Skin of body (tissue), 2 donors: ENCODE results near the gene FOXD4L3. TPM values are rescaled to one million over a fixed set of nuclear protein-coding genes. Genes with fewer than 3 reads are reported as not detected.
"Not testable (repeated sequence)": the region's sequence is repeated elsewhere in the genome, so short reads cannot be mapped to it uniquely, and the experiment has no call there.

ENCODE experiments used
- DNase-seq: peaks from one replicate; lab custom pipeline; 2025; lab: John Stamatoyannopoulos, UW
- total RNA-seq: library from RNA; depleted of rRNA; stranded (reverse); fragments of >200 nt; gene quantifications from one replicate; pipeline ENCODE4 v1.2.3, GENCODE V29; 2014

The FOXD4L3 gene
- total RNA-seq: not detected

DNA sequence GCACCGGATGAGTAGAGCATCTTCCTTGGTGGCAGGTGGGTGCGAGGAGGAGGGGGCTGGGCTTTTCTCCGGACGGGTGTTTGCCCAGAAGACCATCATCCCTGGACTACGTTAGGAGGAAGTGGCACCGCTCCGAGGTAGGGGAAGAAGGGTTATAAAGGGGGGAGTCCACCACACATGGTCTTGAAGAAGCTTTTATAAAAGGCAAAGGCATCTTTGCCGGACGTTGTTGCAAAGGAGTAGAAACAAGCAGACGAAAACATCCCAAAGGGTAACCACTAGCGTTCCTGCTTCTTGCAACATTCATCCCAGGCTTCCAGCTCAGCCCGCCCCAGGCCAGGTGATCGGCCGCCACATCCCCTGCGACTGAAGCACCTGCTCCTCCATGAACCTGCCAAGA lies at the start of gene FOXD4L3:
FOXD4L3 (plus strand) TSS at position 301 of the 400 bp plus-strand sequence; CDS start at position 386, 85 bp downstream.
- DNase-seq: not testable (repeated sequence)

DNA sequence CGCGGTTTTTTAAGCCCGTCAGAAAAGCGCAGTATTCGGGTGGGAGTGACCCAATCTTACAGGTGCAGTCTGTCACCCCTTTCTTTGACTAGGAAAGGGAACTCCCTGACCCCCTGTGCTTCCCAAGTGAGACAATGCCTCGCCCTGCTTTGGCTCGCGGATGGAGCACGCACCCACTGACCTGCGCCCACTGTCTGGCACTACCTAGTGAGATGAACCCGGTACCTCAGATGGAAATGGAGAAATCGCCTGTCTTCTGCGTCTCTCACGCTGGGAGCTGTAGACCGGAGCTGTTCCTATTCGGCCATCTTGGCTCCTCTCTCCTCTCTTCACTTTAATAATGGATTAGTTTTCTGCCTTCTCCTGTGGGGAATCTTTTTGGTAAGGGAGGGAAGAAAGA lies 21.6 kb upstream of the FOXD4L3 start:
- not testable (repeated sequence) for DNase-seq

DNA sequence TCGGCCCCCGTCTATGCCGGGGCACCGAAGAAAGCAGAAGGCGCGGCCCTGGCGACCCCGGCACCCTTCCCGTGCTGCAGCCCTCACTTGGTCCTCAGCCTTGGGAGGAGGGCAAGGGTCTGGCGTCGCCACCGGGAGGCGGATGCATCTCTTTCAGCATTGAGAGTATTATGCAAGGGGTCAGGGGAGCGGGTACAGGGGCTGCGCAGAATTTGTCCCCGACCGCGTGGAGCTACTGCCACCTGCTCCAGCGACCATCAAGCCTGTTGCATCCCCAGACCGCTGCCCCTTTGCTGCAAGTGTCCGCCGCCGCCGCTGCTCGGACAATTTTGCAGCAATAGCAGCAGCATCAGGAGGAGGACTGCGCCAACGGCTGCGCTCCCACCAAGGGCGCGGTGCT lies 1.1 kb downstream of the FOXD4L3 start:
- not testable (repeated sequence) for DNase-seq

DNA sequence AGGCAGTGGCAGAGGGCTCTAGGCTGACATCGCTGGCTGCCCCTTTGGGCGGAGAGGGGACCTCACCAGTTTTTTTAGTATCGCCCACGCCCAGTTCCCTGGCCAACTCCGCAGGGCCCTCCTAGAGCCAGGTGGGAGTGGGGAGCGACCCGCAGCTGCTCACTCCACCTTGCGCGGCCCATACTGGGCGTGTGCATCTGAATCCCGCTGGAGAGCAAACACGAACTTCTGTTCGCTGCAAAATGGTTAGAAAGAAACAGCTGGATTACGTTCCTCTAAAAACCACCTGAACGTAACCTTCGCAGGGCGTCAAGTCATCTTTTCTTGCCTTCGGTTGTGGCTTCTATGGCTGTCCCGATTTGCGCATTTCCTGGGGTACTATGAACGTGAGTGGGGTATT lies 1.5 kb downstream of the FOXD4L3 start:
- DNase-seq: not testable (repeated sequence)

DNA sequence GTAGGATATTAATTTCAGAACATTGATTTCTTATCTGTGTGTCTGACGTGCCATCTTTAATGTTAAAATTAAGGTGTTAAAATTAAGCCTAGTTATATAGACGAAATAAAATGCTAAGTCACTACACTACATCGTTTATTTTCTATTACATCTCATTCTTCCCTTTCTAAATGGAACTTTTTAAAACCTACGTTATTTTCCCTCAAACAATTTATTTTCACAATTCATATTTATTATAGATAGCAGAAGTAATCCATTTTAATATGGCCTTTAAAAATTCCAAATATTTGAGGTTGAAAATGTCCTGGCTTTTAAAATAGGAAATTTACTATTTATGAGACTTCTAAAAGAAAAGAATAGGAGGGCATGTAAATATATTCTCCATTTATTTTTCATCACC lies 2.1 kb downstream of the FOXD4L3 start:
- not testable (repeated sequence) for DNase-seq

DNA sequence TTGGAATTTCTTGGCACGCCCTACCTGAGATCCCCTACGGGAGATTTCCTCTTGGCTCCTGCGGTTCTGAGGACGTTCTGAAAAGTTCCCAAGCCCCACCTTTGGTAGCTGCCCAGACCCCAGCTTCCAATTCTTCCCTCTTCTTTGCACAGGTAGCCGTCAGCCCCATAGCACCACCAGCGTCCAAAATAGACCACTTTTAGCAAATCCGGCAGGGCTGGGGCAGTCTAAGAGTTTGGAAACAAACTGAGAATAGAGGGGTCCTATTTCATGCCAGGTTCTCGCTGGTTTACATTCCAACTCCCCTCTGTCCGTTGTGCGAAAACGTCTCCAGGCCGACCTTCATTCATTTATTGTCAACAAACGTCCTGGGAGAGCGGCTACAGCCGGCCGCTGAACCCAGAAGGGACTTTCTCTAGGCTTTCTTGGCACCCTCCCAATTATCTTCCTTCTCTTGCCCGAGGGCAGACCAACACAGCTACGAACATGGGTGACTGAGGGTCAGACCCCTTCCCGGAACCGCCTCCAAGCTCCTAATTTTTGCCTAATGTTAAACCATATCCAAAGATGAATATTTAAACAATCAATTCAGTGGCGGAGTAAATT lies 3.1 kb downstream of the FOXD4L3 start:
- DNase-seq: not testable (repeated sequence)

DNA sequence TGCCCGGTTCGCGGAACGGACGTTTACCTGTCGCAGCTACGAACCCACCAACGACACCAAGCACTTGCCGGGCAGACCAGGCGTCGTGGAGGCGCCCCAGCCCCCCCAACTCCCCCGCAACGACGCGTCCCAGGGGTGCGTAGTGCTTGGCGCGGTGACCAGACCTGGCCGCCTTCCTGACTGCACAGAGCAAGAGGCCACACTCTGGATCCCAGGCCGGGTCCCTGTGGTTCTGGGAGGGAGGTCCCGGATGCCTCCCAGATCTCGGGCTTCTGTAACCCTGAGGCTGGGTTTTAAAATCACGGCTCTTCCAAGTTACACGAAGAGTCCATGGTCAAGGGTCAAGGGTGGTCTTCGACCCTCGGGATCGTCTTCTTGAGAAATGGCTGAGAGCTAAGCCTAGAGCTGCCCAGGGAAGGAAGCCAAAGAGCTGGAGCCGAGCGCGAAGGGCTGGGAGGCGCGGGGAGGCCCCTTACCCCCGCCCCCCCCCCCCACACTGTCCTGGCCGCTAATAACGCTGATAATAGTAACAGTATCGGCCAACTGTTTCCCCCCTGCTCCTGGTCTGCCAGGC lies 3.8 kb downstream of the FOXD4L3 start:
- not testable (repeated sequence) for DNase-seq

DNA sequence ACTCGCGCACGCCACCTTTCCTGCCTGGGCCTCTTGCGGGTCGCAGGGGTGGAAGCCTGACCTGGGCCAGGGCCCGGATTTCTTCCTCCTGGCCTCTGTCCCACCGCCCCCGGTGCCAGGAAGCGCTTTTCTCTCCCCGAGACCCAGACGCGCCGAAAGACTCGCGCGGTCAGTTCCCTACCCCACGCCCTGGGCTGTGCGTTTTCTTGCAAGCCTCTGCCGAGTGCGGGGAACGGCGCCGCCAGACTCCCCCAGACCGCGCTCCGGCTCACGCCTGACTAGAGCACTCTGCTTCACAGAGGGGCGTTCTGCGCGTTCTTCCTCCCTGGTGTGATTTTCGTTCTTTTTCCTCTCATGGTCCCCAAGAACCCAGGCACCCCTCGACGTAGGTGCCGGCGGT lies 4.5 kb downstream of the FOXD4L3 start:
- not testable (repeated sequence) for DNase-seq

DNA sequence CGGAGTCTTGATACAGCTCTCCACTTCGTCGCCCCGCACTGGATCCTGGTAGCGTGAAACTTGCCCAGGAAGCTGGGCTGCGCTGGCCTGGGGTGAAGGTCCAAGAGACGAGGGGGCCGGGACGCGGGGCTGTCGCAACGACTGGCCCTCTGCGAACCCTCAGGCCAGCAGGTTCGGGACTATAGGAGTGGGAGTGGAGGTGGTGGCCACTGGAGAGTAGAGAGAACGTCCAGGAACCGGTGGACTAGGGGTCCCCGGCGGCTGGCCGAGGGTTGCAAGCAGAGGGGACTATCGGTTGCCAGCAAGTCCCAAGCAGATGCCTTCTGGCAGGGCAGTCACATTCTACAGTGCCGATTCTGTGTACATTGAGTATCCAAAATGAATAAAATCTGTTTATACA lies 5.0 kb downstream of the FOXD4L3 start:
- DNase-seq: not testable (repeated sequence)

DNA sequence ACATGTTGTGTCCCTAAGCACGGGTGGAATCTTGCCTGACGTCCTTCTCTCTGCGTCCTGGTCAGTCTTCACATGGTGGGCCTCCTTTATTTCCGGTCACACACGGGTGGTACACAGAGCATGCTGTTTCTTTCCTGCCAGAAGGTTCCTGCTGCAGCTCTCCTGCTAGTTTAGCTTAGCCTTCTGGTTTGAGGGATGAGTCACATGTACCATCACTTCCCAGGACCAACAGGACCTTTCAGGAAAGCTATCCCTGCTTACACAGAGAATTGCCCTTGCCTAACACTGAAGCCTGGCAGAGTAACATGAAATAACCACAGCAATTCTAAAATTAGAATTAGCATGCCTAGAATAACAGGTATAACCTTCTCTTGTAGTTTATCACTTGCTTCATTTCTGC lies 8.5 kb downstream of the FOXD4L3 start:
- DNase-seq: not testable (repeated sequence)

DNA sequence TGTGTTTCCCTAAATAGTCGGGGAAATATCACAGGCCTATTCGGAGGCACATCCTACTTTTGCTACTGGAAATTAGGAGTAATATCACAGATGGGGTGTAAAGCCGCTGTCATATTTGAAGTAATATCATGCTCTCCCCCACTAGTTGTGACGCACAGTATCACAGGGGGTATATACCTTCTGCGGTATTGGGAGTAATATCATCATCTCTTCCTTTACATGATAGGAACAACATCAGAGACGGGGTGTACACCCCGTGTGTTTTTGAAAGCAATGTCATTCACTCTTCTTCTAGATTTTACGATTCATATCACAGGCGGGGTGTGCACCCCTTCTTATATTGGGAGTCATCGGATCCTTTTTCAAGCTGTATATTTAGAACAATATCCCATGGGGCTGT lies 15.5 kb downstream of the FOXD4L3 start:
- DNase-seq: not testable (repeated sequence)

DNA sequence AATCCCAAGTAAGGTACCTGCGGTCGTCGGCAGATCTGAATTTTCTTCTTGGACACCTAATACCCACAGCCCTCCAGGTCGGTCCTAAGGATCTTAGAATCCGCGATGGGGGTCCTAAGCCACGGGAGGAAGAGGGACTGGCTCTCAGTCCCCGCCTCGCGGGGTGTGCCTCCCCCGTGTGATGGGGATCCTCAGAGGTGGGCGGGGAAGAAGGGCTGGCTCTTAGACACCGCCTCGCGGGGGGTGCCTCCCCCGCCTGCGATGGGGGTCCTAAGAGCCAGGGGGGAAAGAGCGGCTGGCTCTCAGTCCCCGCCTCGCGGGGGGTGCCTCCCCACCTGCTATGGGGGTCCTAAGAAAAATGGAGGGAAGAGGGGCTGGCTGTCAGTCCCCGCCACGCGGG lies 21.1 kb downstream of the FOXD4L3 start:
- not testable (repeated sequence) for DNase-seq

DNA sequence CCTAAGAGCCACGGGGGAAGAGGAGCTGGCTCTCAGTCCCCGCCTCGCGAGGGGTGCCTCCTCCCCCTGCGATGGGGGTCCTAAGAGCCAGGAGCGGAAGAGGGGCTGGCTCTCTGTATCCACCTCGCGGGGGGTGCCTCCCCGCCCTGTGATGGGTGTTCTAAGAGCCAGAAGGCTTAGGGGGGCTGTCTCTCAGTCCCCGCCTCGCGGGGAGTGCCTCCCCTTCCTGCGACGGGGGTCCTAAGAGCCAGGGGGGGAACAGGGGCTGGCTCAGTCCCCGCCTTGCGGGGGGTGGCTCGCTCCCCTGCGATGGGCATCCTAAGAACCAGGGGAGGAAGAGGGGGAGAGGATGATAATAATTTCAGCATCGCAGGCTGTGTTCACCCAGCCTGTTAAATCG lies 21.9 kb downstream of the FOXD4L3 start:
- DNase-seq: not testable (repeated sequence)

DNA sequence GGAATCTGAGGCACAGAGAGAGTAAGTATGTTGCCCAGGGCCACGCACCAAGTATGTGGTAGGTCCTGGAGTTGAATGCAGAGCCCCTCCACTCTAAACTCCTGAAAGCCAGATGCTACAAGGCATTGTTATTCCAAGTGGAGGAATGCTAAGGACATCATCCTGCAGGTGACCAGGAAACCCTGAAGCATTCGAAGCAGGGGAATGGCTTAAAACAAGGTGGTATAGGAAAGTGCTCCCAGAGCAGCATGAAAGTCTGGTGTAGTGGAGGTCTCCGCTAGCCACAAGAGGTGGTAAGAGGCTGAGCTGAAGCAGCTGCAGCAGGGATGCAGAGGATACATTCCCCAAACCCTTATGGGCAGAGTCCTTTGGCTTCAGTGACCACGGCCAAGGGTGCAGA lies 26.4 kb downstream of the FOXD4L3 start:
- DNase-seq: not testable (repeated sequence)

DNA sequence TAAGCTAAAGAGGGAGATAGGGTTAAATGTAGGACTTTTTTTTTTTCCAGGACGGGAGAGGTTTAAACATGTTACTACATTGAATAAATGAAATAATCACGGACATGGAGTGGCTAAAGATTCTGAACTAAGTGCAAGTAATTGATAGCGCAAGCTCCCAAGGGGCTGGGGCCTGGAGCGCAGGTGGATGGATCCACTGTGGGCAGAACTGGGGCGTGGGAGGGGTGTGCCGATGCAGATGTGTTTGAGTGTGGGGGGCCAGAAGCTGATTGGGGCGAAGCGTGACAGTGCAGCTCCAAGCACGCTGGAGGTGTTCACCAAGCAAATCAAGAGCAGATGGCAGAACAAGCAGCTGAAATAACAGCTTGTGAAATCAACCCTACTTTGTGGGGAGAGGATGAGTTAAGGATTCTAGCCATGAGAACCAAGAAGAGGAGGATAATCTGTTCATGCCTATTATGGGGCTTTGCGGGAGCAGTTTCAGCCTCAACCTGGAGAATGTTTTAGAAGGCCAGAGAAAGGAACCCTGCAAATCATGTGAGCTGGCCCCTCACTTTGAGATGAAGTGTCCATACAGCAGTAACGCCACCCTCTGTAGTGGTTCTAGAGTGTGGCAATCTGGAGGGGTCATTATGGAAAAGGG lies 28.0 kb downstream of the FOXD4L3 start:
- DNase-seq: not testable (repeated sequence)

DNA sequence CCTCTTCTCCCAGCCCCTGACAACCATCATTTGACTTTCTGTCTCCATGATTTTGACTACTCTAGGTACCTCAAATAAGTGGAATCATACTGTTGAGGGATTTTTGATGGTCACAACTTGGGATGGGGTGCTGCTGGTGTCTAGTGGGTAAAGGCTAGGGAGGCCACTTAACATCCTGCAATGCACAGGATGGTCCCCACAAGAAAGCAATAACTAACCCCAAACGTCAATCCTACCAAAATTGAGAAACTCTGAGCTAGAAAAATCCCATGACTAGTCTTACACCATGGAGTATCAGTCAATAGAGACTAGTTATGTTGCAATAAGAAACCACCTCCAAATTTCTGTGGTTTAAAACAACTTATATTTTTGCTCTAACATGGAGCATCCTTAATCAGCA lies 29.5 kb downstream of the FOXD4L3 start:
- not testable (repeated sequence) for DNase-seq

DNA sequence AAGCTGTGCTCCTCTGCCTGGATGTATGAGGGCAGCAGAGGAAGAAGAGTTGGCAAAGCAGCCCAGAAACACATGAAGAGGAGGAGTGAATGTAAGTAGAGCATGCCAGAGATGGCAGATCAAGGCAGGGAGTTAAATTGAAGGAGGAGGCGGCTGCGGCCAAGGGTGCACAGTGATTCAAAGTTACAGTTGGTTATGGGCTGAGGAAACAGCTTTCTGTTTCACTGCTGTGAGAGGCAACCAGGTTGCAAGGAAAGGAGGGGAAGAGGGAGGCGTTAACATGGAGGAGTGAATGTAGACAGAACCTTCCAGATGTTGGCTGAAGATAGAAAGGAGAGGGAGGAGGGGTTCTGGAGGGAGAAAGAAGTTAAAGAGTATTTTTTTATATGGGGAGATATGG lies 33.3 kb downstream of the FOXD4L3 start:
- DNase-seq: not testable (repeated sequence)

DNA sequence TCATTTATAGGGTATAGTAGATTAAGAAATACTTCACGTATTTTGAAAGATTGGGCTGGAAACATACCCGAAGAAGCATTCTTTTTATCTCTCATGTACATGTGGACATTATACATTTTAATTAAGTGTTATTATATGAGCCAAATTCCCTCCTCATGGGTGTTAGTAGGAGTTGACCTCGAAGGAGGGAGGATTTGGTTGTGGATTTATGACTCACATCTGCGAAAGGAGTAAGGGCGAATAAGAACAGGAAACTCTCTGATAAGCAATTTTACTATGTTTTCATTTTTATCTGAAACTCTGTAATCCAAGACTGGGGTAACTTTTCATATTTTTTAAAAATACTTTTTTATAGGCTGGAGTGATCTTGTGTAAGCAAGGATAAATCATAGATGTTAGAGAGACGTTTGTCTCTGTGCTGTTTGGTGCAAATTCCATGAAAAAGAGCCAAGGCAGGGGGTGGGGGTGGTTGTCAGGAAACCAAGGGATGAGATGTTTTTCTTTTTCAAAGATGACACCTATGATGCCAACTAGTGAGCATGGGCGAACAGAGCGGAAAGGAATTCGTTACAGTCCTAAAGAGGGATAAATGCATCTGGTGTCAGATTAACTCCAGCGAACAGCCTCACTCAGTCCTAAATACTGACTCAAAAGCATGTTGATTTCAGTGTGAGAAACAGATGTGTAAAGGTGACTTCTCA lies 34.1 kb downstream of the FOXD4L3 start:
- DNase-seq: not testable (repeated sequence)

DNA sequence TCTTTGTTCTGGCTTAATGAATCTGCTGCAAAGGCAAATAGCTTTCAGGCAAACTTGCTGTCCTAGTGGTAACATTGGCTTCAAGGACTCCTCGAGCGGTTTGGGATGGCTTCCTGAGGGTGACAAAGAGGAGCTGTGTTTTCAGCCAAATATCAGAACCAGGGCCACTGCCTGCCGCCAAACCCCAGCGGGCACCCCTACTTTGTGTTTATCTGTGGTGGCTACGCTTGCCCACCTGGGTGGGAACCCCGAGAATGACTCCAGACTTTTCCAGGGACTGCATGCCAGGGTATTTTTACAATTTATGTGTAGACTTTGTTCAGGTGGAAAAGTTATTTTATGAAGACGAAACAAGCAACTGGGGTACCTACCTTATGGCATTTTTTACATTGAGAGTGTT lies 35.3 kb downstream of the FOXD4L3 start:
- DNase-seq: not testable (repeated sequence)

DNA sequence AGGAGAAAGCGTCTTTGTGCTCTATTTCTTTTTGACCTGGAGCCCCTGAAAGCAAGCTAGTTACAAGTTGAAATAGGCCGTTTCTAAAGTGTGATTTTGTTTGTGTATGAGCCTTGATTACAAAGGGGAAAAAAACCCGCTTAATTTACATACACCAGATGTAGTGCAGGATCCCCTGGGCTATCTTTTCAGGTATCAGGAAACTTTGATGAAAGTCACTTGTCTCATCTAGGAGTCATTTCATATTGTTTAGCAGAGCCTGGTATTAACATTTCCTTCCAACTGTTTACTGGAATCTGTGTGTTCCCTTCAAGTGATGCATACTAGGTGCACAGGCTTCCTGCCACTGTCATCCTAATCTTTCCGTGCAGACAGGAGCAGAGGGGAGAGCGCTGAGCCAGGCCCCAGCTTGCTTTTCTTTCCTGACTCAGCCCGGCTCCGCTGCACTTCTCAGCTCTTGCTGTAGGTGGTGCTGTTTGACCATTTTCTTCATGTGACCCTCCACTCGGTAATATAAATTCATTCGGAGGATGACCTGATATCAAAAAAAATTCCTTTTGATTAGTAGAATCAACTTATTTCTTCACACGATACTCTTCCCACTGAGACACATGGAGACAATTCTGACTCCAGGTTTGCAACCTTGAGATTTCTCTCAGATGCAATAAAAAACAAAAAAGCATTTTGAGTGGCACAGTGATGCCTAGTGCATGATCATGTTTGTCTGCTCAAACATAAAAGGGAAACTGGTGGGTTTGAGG lies 39.8 kb downstream of the FOXD4L3 start:
- DNase-seq: not testable (repeated sequence)

DNA sequence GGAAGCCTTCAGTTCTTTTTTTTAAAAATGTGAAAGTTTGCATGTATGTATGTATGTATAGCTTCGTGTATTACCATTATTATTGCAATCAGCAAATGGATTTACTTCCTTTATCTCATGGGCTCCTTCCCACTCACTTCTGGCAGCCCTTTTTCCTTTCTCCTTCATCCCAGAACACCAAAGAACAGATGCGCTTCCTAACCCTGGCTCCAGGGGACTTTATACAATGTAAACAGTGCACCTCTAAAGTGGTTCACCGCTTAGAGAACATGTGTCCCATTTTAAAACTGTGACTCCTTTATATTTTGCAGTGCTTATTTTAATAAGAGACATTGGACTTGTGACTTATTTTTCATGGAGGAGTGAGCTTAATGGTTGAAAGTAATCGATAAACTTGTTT lies 40.6 kb downstream of the FOXD4L3 start:
- DNase-seq: not testable (repeated sequence)
